Fibroblast of the conjunctiva (primary cell): ENCODE measurements around the gene NR4A1.

ENCODE experiments used
- DNase-seq: peaks from one replicate; pipeline ENCODE4 v3.0.0-alpha.2; 2010; ENCODE audit warnings: low read depth

The NR4A1 gene

DNA sequence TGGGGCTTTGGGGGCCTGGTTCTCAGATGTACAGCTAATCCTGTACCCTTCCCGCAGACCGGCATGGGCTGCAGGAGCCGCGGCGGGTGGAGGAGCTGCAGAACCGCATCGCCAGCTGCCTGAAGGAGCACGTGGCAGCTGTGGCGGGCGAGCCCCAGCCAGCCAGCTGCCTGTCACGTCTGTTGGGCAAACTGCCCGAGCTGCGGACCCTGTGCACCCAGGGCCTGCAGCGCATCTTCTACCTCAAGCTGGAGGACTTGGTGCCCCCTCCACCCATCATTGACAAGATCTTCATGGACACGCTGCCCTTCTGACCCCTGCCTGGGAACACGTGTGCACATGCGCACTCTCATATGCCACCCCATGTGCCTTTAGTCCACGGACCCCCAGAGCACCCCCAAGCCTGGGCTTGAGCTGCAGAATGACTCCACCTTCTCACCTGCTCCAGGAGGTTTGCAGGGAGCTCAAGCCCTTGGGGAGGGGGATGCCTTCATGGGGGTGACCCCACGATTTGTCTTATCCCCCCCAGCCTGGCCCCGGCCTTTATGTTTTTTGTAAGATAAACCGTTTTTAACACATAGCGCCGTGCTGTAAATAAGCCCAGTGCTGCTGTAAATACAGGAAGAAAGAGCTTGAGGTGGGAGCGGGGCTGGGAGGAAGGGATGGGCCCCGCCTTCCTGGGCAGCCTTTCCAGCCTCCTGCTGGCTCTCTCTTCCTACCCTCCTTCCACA is 7.6 kb downstream of the NR4A1 start:
- DNase-seq = no peak

DNA sequence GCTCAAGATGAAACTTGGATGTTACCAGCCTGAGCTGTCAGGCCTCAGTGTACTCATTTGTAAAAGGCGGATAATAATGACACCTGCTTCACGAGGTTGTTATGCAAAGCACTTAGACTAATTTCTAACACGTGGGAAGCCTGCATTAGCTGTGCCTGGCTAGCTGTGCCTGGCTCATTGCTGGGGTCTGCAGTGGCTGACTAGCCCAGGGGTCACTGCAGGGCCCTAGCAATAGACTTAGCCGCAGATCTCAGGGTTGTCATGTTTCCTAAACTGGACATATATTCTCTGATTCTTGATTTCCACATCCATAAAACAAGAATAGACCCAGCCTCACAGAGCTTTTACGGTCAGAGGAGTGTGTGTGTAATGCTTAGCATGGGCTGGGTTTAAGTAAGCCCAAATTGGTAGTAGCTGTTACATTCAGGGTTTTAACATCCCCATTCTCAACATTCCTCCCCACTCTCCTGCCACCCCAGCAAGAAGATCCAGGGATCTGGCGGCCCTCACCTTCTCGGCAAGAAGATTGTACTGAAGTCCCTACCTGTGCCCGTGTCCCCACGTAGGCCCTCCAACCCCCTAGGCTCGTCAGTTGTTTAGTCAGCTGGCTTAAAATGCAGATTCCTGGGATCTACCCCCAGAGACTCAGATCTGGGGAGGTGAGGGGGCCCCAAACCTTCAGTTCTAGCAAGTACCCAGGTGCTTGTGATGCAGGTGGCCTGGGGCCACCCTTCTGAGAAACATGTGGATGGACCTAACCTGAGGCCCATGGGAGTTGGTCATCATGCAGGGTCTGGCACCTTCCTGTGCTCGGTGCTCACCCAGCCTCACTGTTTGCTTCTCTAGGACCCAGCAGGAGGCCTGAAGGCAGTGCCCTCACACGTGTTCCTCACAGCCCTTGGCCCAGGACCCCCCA is 8.6 kb downstream of the NR4A1 start:
- DNase-seq = no peak

DNA sequence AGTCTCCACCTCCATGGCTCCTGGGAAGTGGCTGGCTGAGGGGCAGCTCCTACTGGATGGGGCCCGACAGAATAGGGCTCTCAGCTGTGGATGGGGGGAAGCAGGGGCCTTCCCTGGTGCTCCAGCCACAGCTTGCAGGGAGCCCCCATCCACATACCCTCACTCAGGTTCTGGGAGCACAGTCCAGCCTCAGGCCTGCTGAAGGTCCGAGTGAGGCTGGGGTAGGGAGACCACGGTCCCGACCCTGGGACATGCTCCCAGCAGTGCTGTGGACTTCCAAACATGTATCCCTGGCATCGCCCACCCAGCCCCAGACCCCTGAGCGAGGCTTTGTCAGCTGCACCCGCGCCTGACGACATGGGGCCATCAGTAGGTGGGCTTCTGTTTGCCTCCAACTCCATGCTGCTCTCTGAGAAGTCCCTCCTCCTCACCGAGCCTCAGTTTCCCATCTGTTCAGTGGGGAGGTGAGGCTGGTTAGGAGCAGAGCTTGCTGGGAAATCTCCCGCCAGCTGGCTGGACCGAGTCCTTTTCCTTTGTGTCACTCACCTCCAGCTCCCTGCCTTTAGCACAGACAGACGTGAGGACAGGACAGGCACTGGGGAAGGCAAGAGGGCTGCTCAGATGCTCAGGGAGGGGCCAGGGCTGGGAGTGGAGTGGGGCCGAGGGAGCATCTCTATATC is 9.4 kb downstream of the NR4A1 start:
- DNase-seq = no peak

DNA sequence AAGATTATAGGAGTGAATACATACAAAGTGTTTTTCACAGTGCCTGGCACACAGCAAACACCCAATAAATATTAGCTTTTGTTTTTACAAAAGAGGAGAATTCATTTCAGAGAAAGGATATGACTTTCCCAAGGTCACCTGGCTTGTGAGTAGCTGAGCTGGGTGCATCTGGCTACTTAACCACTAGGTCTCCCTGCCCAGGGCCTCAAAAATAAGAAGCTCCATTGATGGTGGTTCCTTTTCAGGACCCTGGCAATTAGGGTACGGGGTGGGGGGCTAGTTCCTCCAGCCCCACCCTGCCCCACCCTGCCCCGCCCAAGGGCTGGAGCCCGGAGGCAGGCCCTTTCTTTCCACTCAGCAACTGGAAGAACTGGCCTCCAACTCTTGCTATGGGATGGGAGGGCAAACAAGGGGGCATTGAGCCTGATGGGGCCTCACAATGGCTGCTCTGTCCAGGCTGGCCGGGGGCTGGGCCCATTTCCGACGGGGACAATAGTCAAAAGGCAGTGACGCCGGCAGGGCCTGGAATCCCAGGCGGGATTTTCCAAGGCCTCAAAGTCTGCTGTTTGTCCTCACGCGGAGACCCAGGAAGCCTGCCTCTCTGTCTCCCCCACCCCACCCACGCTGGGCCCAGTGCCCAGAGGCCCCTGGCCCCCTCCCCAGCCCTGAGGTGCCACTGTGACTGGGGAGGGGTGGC is 10.4 kb downstream of the NR4A1 start:
- no peak for DNase-seq

DNA sequence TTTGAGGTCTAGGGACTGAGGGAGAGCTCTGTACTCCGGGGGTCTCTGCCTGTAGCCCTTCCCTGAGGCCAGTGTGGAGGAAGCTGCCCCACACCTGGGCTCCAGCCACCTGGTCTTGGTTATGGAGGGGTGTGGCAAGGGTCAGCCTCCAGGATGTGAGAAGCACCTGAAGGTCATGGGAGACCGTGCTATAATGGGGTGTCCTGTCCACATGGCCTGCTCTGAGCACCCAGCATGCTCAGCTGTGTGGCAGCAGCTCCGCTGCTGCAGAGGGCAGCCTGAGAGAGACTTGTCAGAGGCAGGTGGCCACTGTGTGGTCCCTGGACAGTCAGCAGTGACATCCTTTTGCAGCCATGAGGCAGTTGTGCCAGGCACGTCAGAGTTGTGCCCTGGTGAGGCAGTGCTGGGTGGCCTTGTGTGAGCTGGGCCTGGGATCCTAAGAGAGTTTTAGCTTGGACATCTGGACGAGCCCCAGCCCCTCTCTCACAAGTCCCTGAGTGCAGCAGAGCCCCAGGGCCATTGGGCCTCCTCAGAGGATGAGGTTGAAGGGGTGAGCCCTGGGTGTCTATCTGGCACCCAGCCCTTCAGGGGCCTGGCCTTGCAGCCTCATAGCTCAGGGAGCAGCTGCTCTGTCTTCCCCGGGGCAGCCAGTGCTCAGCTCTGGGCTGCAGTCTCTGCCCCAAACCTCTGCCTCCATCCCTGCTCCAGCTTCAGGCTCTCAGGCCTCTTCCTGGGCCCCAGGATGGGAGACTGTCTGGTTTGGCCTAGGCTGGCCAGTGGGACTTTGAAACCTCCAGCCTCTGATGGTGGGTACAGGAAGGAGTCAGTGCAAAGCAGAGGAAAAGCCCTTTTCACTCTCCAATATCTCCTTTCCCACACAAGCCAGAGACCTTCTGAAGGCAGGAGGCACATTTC is 11.2 kb downstream of the NR4A1 start:
- no peak for DNase-seq

DNA sequence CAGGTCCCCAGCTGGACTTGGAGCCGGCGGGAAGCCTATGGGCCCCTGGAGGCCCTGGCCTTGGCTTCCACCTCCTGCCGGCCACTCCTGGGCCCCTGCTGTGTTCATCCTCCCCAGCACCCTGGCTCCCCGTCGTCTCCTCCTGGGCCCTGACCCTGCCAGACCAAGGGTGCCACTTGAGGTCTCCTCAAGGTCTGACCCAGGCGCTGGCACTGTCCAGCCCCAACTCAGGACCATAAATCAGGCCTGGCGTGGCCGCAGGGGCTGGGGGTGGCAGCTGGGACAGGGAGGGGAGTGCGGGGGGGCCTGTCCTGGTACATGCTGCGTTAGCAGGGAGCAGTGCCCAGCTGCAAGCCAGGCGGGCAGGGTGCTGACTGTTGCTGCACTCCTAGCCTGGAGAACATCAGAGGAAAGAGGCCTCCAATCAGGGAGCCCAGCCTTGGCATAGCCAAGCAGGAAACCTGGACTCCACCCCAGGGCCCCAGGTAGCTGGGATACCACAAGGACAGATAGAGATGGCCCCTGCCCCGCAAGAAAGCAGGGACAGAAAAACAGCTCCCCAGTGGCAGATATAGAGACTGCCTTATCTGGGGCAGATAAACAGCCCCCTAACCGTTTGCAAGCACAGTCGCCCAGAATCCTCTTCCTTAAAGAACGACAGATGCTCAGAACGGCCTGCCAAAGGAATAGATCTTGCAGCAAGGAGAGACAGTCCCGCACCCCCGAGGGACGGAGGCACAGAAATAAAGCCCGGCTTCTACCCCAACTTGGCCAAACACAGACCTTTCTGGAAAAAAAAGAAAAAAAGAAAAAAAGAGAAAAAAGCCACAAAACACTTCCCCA is 12.1 kb downstream of the NR4A1 start:
- no peak for DNase-seq

DNA sequence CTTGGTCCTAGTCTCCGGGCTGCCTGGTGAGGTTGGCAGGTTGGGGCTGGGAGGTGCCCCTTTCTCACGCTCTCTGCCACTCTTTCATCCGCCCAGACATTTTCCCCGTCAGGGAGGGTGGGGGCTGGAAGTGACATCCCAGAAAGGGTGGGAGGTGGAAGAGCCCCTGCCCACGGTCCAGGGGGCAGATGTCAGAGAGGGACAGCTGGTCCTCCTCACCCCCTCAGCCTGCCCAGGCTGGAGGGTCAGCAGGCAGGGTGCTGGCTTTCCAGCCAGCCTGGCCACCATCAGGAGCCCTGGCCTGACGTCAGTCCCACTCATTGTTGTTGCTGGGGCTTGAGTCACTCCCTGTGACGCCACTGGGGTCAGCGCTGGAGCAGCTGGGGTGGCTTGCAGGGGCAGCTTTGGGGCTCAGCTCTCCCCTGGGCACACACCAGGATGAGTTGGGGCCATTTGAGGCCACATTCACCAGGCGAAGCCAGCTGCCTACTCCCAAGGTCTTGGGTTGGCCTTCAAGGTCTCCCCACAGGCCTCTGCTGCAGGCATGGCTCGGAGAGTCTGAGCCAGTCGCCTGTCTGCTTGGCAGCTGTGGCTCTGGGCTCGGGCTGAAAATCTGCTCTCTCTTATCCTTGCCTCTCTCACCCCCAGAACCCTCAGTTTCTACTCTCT is 12.9 kb downstream of the NR4A1 start:
- DNase-seq = no peak

DNA sequence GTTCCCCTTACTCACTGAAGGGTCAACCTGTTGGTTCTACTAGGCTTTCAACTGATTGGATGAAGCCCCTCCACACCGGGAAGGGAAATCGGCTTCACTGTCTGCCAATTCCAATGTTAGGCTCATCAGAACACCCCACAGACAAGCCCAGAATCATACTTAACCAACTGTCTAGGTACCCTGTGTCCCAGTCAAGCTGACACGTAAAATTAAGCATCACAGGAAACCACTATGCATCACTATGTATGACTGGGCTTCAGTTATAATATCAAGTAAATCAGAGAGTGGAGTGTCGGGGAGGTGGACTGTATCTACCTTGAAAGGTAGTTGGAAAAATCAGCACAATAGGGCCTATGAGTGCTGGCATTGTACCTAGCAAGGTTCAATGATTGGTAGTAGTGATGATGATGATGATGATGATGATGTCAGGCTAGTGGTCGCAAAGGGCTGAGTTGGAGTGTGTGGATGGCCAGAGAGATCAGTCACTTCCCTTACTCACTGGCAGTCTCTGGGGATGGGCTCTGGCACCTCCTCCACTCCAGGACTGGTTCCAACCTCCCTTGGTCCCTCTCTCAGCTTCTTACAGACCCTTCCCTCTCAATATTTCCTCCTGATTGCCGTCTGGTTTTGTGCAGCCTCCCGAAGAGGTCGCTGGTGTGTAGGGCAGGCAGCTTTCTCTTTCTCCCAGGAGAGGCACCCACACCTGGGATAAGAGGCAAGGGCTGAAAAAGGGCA is 15.3 kb downstream of the NR4A1 start:
- no peak for DNase-seq

DNA sequence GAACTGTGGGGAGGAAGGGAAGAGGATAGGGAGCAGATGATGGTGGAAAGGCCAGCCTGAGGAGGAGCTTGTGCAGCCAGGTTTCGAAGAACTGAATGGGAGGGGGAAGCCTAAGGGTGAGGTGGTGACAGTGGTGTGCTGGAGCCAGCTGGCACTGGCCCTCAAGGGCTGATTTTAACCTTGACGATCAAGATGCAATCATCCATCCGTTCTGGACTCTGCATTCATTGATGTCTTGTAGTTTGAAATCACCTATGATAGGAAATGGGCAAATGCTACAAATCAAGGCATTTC is 15.8 kb downstream of the NR4A1 start:
- DNase-seq = no peak

DNA sequence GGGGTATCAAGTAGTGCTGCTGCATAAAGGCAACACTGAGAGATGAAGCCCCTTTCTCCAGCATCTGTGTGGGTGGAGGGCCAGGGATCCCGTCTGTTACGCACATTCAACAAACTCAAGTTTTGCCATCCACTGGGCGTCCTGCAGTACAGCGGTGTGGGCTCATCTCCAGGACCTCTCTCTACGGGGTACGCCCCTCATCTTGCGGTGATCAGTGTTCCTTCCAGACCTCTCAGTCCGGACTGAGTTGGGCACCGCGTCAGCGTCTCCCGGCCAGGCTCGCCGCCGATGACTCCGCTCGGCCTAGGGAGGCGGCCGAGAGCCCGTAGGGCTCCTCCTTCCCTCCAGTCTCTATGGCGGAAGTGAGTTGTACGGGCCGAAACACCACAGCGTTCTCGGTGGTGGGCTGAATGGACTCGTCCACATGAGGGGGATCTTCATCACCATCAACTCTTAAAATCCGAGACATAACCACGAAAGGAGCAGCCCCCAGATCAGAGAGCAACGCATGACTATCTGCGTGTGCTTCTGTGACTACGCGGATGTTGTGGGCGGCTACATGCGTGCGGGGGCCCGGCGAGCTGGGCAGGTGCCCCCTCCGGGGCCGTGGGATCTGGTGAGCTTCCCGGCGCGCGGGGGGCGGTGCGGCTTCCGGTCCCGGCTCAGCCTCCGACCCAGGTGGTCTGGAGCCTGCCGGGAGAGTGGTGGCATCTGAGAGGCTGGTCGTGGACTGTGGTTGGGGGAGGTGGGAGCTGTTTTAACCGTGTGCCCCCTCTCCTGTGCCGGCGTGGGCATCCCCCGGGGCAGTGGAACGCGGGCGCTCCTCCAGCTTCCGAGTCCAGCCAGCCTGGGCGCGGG is 18.3 kb downstream of the NR4A1 start, which contains the start of gene ATG101:
ATG101 (plus strand) TSS at position 652 of the 858 bp plus-strand sequence. CDS start 3,673 bp downstream, outside the sequence.
- DNase-seq = peak; percentile 87

DNA sequence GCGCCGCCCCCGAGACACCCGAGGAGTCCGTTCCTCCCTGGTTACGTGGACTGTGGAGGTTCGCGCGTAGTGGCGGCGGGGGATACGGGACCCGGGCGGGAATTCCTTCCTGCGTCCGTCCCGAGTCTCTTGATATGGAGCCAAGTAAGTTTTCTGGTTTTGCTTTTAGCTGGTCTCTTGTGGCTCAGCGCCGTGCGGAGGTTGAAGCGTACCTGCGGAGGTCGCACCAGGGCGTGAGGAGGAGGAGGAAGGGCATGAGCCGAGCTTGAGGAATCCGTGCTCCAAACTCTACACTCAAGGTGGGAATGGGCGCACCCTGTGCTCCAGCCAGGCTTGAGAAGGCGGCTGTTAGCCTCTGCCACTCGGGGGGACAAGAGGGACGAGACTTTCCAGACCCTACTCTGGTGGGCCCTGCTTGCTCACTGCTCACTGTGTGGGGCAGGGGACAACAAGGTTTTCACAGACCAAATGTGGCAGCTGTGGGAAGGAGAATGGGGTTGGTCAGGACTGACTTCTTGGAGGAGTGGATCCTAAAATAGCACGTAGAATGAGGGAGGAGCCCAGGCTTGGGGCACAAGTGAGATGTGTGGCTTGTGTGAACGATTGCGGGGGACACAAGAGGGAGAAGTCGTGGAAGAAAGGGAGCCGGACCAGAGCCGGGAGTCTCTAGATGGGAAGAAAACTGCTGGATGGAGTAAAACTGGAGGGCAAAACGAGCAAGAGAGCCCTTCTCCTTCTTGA is 19.1 kb downstream of the NR4A1 start:
- DNase-seq = no peak

DNA sequence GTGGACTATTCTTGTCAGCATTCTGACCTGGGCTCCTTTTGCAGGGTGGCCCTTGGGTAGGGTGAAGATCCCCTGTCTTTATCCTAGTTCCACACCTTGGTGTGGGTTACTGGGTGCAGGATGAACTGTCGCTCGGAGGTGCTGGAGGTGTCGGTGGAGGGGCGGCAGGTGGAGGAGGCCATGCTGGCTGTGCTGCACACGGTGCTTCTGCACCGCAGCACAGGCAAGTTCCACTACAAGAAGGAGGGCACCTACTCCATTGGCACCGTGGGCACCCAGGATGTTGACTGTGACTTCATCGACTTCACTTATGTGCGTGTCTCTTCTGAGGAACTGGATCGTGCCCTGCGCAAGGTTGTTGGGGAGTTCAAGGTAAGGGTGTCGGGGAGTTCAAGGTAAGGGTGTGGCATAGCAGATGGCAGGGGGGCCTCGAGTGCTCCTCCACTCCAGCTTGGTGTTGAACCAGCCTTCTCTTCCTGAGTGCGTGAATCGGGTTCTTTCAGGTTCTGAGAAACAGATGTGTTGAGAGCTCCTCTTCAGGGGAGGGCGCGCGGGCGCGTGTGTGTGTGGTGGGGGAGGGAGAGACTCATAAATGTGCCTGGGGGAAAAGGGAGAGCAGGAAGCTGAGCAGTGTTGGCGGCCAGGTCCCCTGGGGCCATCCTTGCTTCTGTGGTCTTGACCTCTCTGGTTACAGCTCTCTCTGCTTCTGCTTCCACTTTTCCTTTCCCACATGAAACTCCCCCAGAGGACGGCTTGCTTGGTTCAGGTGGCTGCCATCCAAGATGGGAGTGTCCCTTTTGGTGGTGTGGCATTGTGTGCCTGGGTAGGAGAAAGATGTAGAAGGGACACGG is 22.5 kb downstream of the NR4A1 start:
- DNase-seq = peak; percentile 71

DNA sequence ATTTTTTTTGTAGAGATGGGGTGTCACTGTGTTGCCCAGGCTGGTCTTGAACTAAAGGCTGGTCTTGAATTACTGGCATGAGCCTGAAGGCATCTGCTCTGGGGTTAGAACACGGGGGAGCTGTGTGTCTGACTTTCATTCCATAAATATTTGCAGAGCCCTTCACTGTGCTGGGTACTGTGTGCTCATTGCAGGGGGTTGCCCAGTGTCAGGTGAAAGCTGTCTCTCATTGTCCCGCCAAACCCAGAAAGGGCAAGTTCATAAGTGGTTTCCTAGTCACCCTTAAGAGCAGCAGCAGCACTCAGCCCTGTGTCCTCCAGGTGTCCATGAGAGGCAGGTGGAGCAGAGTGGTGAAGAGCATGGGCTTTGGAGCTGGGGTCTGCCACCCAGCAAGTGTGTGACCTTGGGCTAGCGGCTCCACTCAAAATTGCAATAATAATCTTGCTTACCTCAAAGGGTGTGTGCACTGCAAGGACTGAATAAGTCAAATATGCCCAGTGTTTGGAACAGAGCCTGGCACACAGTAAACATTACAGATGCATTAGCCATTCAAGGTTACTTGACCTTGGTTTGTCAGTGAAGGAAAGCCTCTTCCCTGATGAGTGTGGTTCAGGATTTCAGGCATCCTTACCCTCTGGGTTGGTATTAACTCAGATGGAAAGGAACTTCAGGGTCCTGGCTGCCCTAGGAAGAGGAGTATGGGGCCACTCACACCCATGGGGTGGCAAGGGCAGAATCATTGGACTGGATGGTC is 23.9 kb downstream of the NR4A1 start:
- no peak for DNase-seq

DNA sequence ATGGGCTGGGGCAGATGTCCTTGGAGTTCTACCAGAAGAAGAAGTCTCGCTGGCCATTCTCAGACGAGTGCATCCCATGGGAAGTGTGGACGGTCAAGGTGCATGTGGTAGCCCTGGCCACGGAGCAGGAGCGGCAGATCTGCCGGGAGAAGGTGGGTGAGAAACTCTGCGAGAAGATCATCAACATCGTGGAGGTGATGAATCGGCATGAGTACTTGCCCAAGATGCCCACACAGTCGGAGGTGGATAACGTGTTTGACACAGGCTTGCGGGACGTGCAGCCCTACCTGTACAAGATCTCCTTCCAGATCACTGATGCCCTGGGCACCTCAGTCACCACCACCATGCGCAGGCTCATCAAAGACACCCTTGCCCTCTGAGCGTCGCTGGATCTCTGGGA is 25.6 kb downstream of the NR4A1 start:
- no peak for DNase-seq

DNA sequence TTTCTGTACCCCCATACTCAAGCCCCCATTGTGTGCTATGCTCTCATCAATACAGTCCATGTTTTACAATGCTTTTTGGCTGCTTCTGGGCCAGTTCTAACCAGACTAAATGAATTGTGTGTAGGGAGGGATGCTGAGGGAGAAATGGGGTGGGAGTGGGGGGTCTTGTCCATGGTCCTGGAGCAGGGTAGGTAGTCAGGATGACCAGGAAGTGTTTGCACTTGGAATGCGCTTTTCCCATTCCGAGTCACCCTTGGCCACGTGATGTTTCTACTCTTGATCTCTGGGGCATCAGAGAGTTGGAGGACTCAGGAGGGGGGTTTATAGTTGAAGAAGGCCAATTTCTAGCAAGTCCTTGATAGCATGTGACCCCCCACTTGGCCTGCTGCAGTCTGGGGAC is 27.0 kb downstream of the NR4A1 start:
- no peak for DNase-seq
